Liver (tissue), 9 donors: ENCODE data around the gene FOXN4. TPM values are rescaled to one million over a fixed set of nuclear protein-coding genes. Genes with fewer than 3 reads are reported as not detected.

Source experiments
- DNase-seq: peaks from one replicate; pipeline ENCODE4 v3.0.0-alpha.2; 2017; ENCODE audit warnings: low spot score
- H3K27ac ChIP-seq, 2 donors: one replicate each; pipeline ENCODE4 v1.7.0; 2013; ENCODE audit warnings: inconsistent platforms in 2 of 2, low read length in 2 of 2, control low read depth in 1 of 2, low read depth in 1 of 2, mild to moderate bottlenecking in 1 of 2
- H3K27me3 ChIP-seq, 4 donors: one replicate each; pipeline versions ENCODE4 v1.6.1 to v1.7.0; 2013; ENCODE audit warnings: low read length in 3 of 4, inconsistent platforms in 1 of 4, mild to moderate bottlenecking in 1 of 4, moderate library complexity in 1 of 4; ENCODE audit not compliant: control insufficient read depth in 4 of 4, insufficient read depth in 4 of 4
- H3K36me3 ChIP-seq, 4 donors: one replicate each; pipeline versions ENCODE4 v1.6.1 to v1.7.0; 2013; ENCODE audit warnings: low read length in 3 of 4, mild to moderate bottlenecking in 3 of 4, low read depth in 1 of 4, moderate library complexity in 1 of 4; ENCODE audit not compliant: control insufficient read depth in 4 of 4, insufficient read depth in 3 of 4
- H3K4me1 ChIP-seq, 4 donors: one replicate each; pipeline versions ENCODE4 v1.6.1 to v1.7.0; 2013; ENCODE audit warnings: low read length in 3 of 4, mild to moderate bottlenecking in 3 of 4, moderate library complexity in 1 of 4; ENCODE audit not compliant: control insufficient read depth in 4 of 4, insufficient read depth in 4 of 4
- H3K4me3 ChIP-seq, 3 donors: one replicate each; pipeline versions ENCODE4 v1.6.1 to v1.7.0; 2013; ENCODE audit warnings: low read length in 3 of 3, control low read depth in 1 of 3, low read depth in 1 of 3, mild to moderate bottlenecking in 1 of 3
- H3K9ac ChIP-seq, 2 donors: one replicate each; pipeline ENCODE4 v1.7.0; 2013; ENCODE audit warnings: low read length in 2 of 2, mild to moderate bottlenecking in 2 of 2, moderate library complexity in 2 of 2, control low read depth in 1 of 2, low read depth in 1 of 2
- H3K9me3 ChIP-seq, 4 donors: one replicate each; pipeline versions ENCODE4 v1.6.1 to v1.7.0; 2013; ENCODE audit warnings: low read length in 3 of 4; ENCODE audit not compliant: control insufficient read depth in 4 of 4
- ATF3 ChIP-seq: IDR thresholded peaks from 2 replicates; pipeline ENCODE4 v1.6.1; 2016; ENCODE audit warnings: antibody characterized with exemption
- CTCF ChIP-seq: fragments of 150-350 bp; IDR thresholded peaks from 2 replicates; pipeline ENCODE4 v1.5.1; 2017; ENCODE audit warnings: improper control_type of control experiment, low read depth, low read length; ENCODE audit not compliant: missing input control
- EGR1 ChIP-seq, 2 donors: IDR thresholded peaks; 2 replicates each; pipeline ENCODE4 v1.6.1; 2016 to 2018; ENCODE audit warnings: antibody characterized with exemption in 2 of 2, low read depth in 2 of 2
- FOXA1 ChIP-seq: IDR thresholded peaks from 2 replicates; pipeline ENCODE4 v1.6.1; 2016; ENCODE audit warnings: antibody characterized with exemption
- GABPA ChIP-seq, 2 donors: IDR thresholded peaks in 1 of 2; conservative IDR thresholded peaks in 1 of 2; 2 replicates each; pipeline ENCODE4 v1.6.1; 2016; ENCODE audit warnings: antibody characterized with exemption in 2 of 2, mild to moderate bottlenecking in 1 of 2, moderate library complexity in 1 of 2
- HNF4A ChIP-seq, 2 donors: conservative IDR thresholded peaks; 2 replicates each; pipeline ENCODE4 v1.6.1; 2016; ENCODE audit warnings: antibody characterized with exemption in 2 of 2, mild to moderate bottlenecking in 2 of 2
- HNF4G ChIP-seq: IDR thresholded peaks from 2 replicates; pipeline ENCODE4 v1.6.1; 2016; ENCODE audit warnings: antibody characterized with exemption
- JUND ChIP-seq, 2 donors: IDR thresholded peaks; 2 replicates each; pipeline ENCODE4 v1.6.1; 2016; ENCODE audit warnings: antibody characterized with exemption in 2 of 2
- MAX ChIP-seq: IDR thresholded peaks from 2 replicates; pipeline ENCODE4 v1.6.1; 2016; ENCODE audit warnings: antibody characterized with exemption
- RAD21 ChIP-seq, 2 donors: IDR thresholded peaks; 2 replicates each; pipeline ENCODE4 v1.6.1; 2016; ENCODE audit warnings: antibody characterized with exemption in 2 of 2, mild to moderate bottlenecking in 2 of 2
- REST ChIP-seq: IDR thresholded peaks from 2 replicates; pipeline ENCODE4 v1.6.1; 2016; ENCODE audit warnings: antibody characterized with exemption, mild to moderate bottlenecking
- SP1 ChIP-seq: IDR thresholded peaks from 2 replicates; pipeline ENCODE4 v1.6.1; 2018; ENCODE audit warnings: antibody characterized with exemption, mild to moderate bottlenecking
- TAF1 ChIP-seq: conservative IDR thresholded peaks from 2 replicates; pipeline ENCODE4 v1.6.1; 2016; ENCODE audit warnings: antibody characterized with exemption, mild to moderate bottlenecking
- YY1 ChIP-seq: IDR thresholded peaks from 2 replicates; pipeline ENCODE4 v1.6.1; 2016; ENCODE audit warnings: antibody characterized with exemption, mild to moderate bottlenecking
- ZBTB33 ChIP-seq: IDR thresholded peaks from 2 replicates; pipeline ENCODE4 v1.6.1; 2016; ENCODE audit warnings: antibody characterized with exemption
- WGBS: extraction: QIAGEN DNeasy Blood & Tissue Kit; methylation state at CpG from one replicate; pipeline ENCODE4 v1.1.7; 2013; 5-methylcytosine and 5-hydroxymethylcytosine counted together
- polyA plus RNA-seq, 2 donors: library from polyadenylated mRNA; stranded (reverse) in 1 of 2; unstranded in 1 of 2; fragments of 200-250 nt in 1 of 2; fragments of >200 nt in 1 of 2; fragmentation: Nextera tagmentation in 1 of 2; extraction: Ambion mirVana in 1 of 2; gene quantifications; one replicate each; pipeline versions ENCODE4 v1.2.1 to v1.2.3, GENCODE V29; 2013 to 2015
- total RNA-seq, 2 donors: library from RNA; depleted of rRNA; stranded (reverse); fragments of >200 nt; gene quantifications; one replicate each; pipeline ENCODE4 v1.2.3, GENCODE V29; 2014
- donor health status: healthy.
- donor health status: healthy.
- donor health status: healthy.
- donor health status: healthy.
- donor health status: healthy.

FOXN4 gene
- total and polyA plus RNA-seq, 4 donors, result not detected

- TF ChIP-seq RAD21 (IDR thresholded peaks at IDR 0.05) (no peak), FOXA1 (no peak), CTCF (no peak), MAX (no peak), ZBTB33 (no peak), HNF4A (conservative IDR thresholded peaks at IDR 0.05) (no peak), GABPA (IDR thresholded peaks at IDR 0.05 in 1 of 2, conservative IDR thresholded peaks at IDR 0.05 in 1 of 2) (no peak), YY1 (no peak), ATF3 (no peak), TAF1 (no peak), REST (no peak), JUND (IDR thresholded peaks at IDR 0.05) (no peak), HNF4G (no peak), EGR1 (IDR thresholded peaks at IDR 0.05; ENCODE audit: low read depth in 2 of 2) (no peak), SP1 (no peak)
- no peak for DNase-seq
- H3K27ac ChIP-seq, result no peak overlapping the region
- 50% methylated on average over 31 of the region's 31 CpGs for WGBS
- no peaks in the 10 kb centered on the region for H3K4me1 ChIP-seq
- no peaks in the 10 kb centered on the region for H3K9me3 ChIP-seq
- no peaks in the 10 kb centered on the region for H3K27me3 ChIP-seq
- H3K4me3 ChIP-seq, result no peak overlapping the region
- no peak overlapping the region for H3K9ac ChIP-seq
- no peaks in the 10 kb centered on the region for H3K36me3 ChIP-seq
These were observed 17.4 kb downstream of the FOXN4 start for GRCh38 chr12:109291521-109292341.
